ENCODE results near the gene SPINT3.

SPINT3 gene

GRCh38 chr20:45538209-45538799 is 22.9 kb upstream of the SPINT3 start:
- Histone ChIP-seq H3K4me3 (ENCODE audit: extremely low read depth, insufficient read depth, low read length, poor library complexity, severe bottlenecking) (no peak overlapping the region), H3K9me3 (ENCODE audit: control insufficient read depth, low read length) (no peaks in the 10 kb centered on the region), H3K27ac (ENCODE audit: low read depth, low read length, severe bottlenecking) (no peak overlapping the region), H3K36me3 (ENCODE audit: control insufficient read depth, insufficient read depth, low read length) (no peaks in the 10 kb centered on the region), H3K4me1 (ENCODE audit: control insufficient read depth, insufficient read depth, low read length, poor library complexity, severe bottlenecking) (no peaks in the 10 kb centered on the region)
- WGBS, 2 experiments (ENCODE audit: insufficient coverage in 2 of 2), result 86 to 94% methylated on average over 5 of the region's 7 CpGs

GRCh38 chr20:45527294-45527693 is 11.9 kb upstream of the SPINT3 start:
- Histone ChIP-seq H3K36me3 (ENCODE audit: control insufficient read depth, insufficient read depth, low read length) (no peaks in the 10 kb centered on the region), H3K4me3 (ENCODE audit: extremely low read depth, insufficient read depth, low read length, poor library complexity, severe bottlenecking) (no peak overlapping the region), H3K4me1 (ENCODE audit: control insufficient read depth, insufficient read depth, low read length, poor library complexity, severe bottlenecking) (no peaks in the 10 kb centered on the region), H3K9me3 (ENCODE audit: control insufficient read depth, low read length) (no peaks in the 10 kb centered on the region), H3K27ac (ENCODE audit: low read depth, low read length, severe bottlenecking) (no peak overlapping the region)
- WGBS, 2 experiments (ENCODE audit: insufficient coverage in 2 of 2), result no CpG with 5 or more reads among the region's 4 CpGs

- Histone ChIP-seq H3K9me3 (ENCODE audit: control insufficient read depth, low read length) (no peaks in the 10 kb centered on the region), H3K4me1 (ENCODE audit: control insufficient read depth, insufficient read depth, low read length, poor library complexity, severe bottlenecking) (no peaks in the 10 kb centered on the region), H3K36me3 (ENCODE audit: control insufficient read depth, insufficient read depth, low read length) (no peaks in the 10 kb centered on the region), H3K4me3 (ENCODE audit: extremely low read depth, insufficient read depth, low read length, poor library complexity, severe bottlenecking) (no peak overlapping the region), H3K27ac (ENCODE audit: low read depth, low read length, severe bottlenecking) (no peak overlapping the region)
- 100% methylated on average over 1 of the region's 1 CpG; no CpG with 5 or more reads in 1 of the 2 experiments for WGBS, 2 experiments (ENCODE audit: insufficient coverage in 2 of 2)
Observed at GRCh38 chr20:45523821-45524220, 8.4 kb upstream of the SPINT3 start.

- Histone ChIP-seq H3K4me1 (ENCODE audit: control insufficient read depth, insufficient read depth, low read length, poor library complexity, severe bottlenecking) (no peaks in the 10 kb centered on the region), H3K4me3 (ENCODE audit: extremely low read depth, insufficient read depth, low read length, poor library complexity, severe bottlenecking) (no peak overlapping the region), H3K27ac (ENCODE audit: low read depth, low read length, severe bottlenecking) (no peak overlapping the region), H3K9me3 (ENCODE audit: control insufficient read depth, low read length) (no peaks in the 10 kb centered on the region), H3K36me3 (ENCODE audit: control insufficient read depth, insufficient read depth, low read length) (no peaks in the 10 kb centered on the region)
- WGBS, 2 experiments (ENCODE audit: insufficient coverage in 2 of 2), result 50 to 67% methylated on average over 1 of the region's 2 CpGs
Observed at GRCh38 chr20:45518282-45518681, 2.9 kb upstream of the SPINT3 start.

GRCh38 chr20:45510242-45510862 is 5.1 kb downstream of the SPINT3 start:
- Histone ChIP-seq H3K9me3 (ENCODE audit: control insufficient read depth, low read length) (no peaks in the 10 kb centered on the region), H3K36me3 (ENCODE audit: control insufficient read depth, insufficient read depth, low read length) (no peaks in the 10 kb centered on the region), H3K4me1 (ENCODE audit: control insufficient read depth, insufficient read depth, low read length, poor library complexity, severe bottlenecking) (no peaks in the 10 kb centered on the region), H3K27ac (ENCODE audit: low read depth, low read length, severe bottlenecking) (no peak overlapping the region), H3K4me3 (ENCODE audit: extremely low read depth, insufficient read depth, low read length, poor library complexity, severe bottlenecking) (no peak overlapping the region)
- WGBS, 2 experiments (ENCODE audit: insufficient coverage in 2 of 2), result 94 to 100% methylated on average over 2 to 5 of the region's 5 CpGs

GRCh38 chr20:45509091-45509490 is 6.3 kb downstream of the SPINT3 start:
- H3K4me3 ChIP-seq (ENCODE audit: extremely low read depth, insufficient read depth, low read length, poor library complexity, severe bottlenecking), result no peak overlapping the region
- no peaks in the 10 kb centered on the region for H3K4me1 ChIP-seq (ENCODE audit: control insufficient read depth, insufficient read depth, low read length, poor library complexity, severe bottlenecking)
- no peaks in the 10 kb centered on the region for H3K9me3 ChIP-seq (ENCODE audit: control insufficient read depth, low read length)
- no peak overlapping the region for H3K27ac ChIP-seq (ENCODE audit: low read depth, low read length, severe bottlenecking)
- no peaks in the 10 kb centered on the region for H3K36me3 ChIP-seq (ENCODE audit: control insufficient read depth, insufficient read depth, low read length)
- 92 to 98% methylated on average over 4 of the region's 4 CpGs for WGBS, 2 experiments (ENCODE audit: insufficient coverage in 2 of 2)

GRCh38 chr20:45508068-45508886 is 7.1 kb downstream of the SPINT3 start:
- Histone ChIP-seq H3K9me3 (ENCODE audit: control insufficient read depth, low read length) (no peaks in the 10 kb centered on the region), H3K4me1 (ENCODE audit: control insufficient read depth, insufficient read depth, low read length, poor library complexity, severe bottlenecking) (no peaks in the 10 kb centered on the region)
- 78 to 82% methylated on average over 5 of the region's 7 CpGs for WGBS, 2 experiments (ENCODE audit: insufficient coverage in 2 of 2)

GRCh38 chr20:45507011-45507820 is 8.2 kb downstream of the SPINT3 start:
- no peak overlapping the region for H3K27ac ChIP-seq (ENCODE audit: low read depth, low read length, severe bottlenecking)
- no peak overlapping the region for H3K4me3 ChIP-seq (ENCODE audit: extremely low read depth, insufficient read depth, low read length, poor library complexity, severe bottlenecking)
- no peaks in the 10 kb centered on the region for H3K36me3 ChIP-seq (ENCODE audit: control insufficient read depth, insufficient read depth, low read length)
- no peaks in the 10 kb centered on the region for H3K4me1 ChIP-seq (ENCODE audit: control insufficient read depth, insufficient read depth, low read length, poor library complexity, severe bottlenecking)
- H3K9me3 ChIP-seq (ENCODE audit: control insufficient read depth, low read length), result no peaks in the 10 kb centered on the region
- 94 to 95% methylated on average over 3 of the region's 5 CpGs for WGBS, 2 experiments (ENCODE audit: insufficient coverage in 2 of 2)

More at GRCh38 chr20:45508068-45508886, 7.1 kb downstream of the SPINT3 start:
- no peak overlapping the region for H3K4me3 ChIP-seq (ENCODE audit: extremely low read depth, insufficient read depth, low read length, poor library complexity, severe bottlenecking)
- H3K36me3 ChIP-seq (ENCODE audit: control insufficient read depth, insufficient read depth, low read length), result no peaks in the 10 kb centered on the region
- no peak overlapping the region for H3K27ac ChIP-seq (ENCODE audit: low read depth, low read length, severe bottlenecking)

GRCh38 chr20:45506398-45506797 is 9.0 kb downstream of the SPINT3 start:
- Histone ChIP-seq H3K27ac (ENCODE audit: low read depth, low read length, severe bottlenecking) (no peak overlapping the region), H3K4me1 (ENCODE audit: control insufficient read depth, insufficient read depth, low read length, poor library complexity, severe bottlenecking) (no peaks in the 10 kb centered on the region), H3K36me3 (ENCODE audit: control insufficient read depth, insufficient read depth, low read length) (no peaks in the 10 kb centered on the region), H3K4me3 (ENCODE audit: extremely low read depth, insufficient read depth, low read length, poor library complexity, severe bottlenecking) (no peak overlapping the region), H3K9me3 (ENCODE audit: control insufficient read depth, low read length) (no peaks in the 10 kb centered on the region)
- WGBS, 2 experiments (ENCODE audit: insufficient coverage in 2 of 2), result 90 to 100% methylated on average over 1 of the region's 2 CpGs

GRCh38 chr20:45503403-45503802 is 12.0 kb downstream of the SPINT3 start:
- Histone ChIP-seq H3K27ac (ENCODE audit: low read depth, low read length, severe bottlenecking) (no peak overlapping the region), H3K4me3 (ENCODE audit: extremely low read depth, insufficient read depth, low read length, poor library complexity, severe bottlenecking) (no peak overlapping the region), H3K4me1 (ENCODE audit: control insufficient read depth, insufficient read depth, low read length, poor library complexity, severe bottlenecking) (no peaks in the 10 kb centered on the region), H3K36me3 (ENCODE audit: control insufficient read depth, insufficient read depth, low read length) (no peaks in the 10 kb centered on the region), H3K9me3 (ENCODE audit: control insufficient read depth, low read length) (no peaks in the 10 kb centered on the region)
- WGBS, 2 experiments (ENCODE audit: insufficient coverage in 2 of 2), result 100% methylated on average over 1 of the region's 2 CpGs; no CpG with 5 or more reads in 1 of the 2 experiments
